A673 (cell line): ENCODE results near the gene FURIN. TPM values are rescaled to one million over a fixed set of nuclear protein-coding genes. Genes with fewer than 3 reads are reported as not detected.

Source experiments
- BruUV-seq: library from RNA; stranded (reverse); fragments of 400-500 nt; replicated peaks from 2 replicates; lab custom pipeline; 2021; lab: Mats Ljungman, UMichigan
- CTCF ChIA-PET: fragments of 300-600 bp; sonication (Branson Sonifier 250); formaldehyde crosslinking; loops from one replicate; lab custom pipeline; 2022; ENCODE audit warnings: antibody characterized with exemption; lab: Charles Lee
- POLR2A ChIA-PET: fragments of 300-600 bp; sonication (Branson Sonifier 250); formaldehyde crosslinking; loops from one replicate; lab custom pipeline; 2022; ENCODE audit warnings: antibody characterized with exemption; ENCODE audit not compliant: low non-redundant PET; lab: Charles Lee
- DNase-seq: peaks from one replicate; pipeline ENCODE4 v3.0.0-alpha.2; 2015; ENCODE audit warnings: low spot score
- H3K27ac ChIP-seq: fragments of 200-600 bp; sonication (generic); 2 replicates; pipeline ENCODE4 v1.5.1; 2016; ENCODE audit warnings: mixed run types, low read depth, mild to moderate bottlenecking, mixed read lengths, antibody characterized with exemption, low read length; ENCODE audit not compliant: poor library complexity, severe bottlenecking
- H3K27me3 ChIP-seq: fragments of 200-600 bp; sonication (generic); replicated peaks from 2 replicates; pipeline ENCODE4 v1.6.1; 2017; ENCODE audit warnings: mixed run types, low read depth, mild to moderate bottlenecking, mixed read lengths, antibody characterized with exemption, low read length; ENCODE audit not compliant: insufficient read depth, poor library complexity
- H3K36me3 ChIP-seq: fragments of 200-600 bp; sonication (generic); 2 replicates; pipeline ENCODE4 v1.6.1; 2016; ENCODE audit warnings: mixed run types, mild to moderate bottlenecking, mixed read lengths, antibody characterized with exemption, low read length; ENCODE audit not compliant: insufficient read depth, poor library complexity, severe bottlenecking
- H3K4me1 ChIP-seq: fragments of 200-600 bp; sonication (generic); 2 replicates; pipeline ENCODE4 v1.6.1; 2017; ENCODE audit warnings: mixed run types, mild to moderate bottlenecking, mixed read lengths, antibody characterized with exemption, low read length; ENCODE audit not compliant: insufficient read depth, poor library complexity, severe bottlenecking
- H3K4me3 ChIP-seq: fragments of 200-600 bp; sonication (generic); 2 replicates; pipeline ENCODE4 v1.5.1; 2016; ENCODE audit warnings: low read depth, mixed run types, mild to moderate bottlenecking, mixed read lengths, low read length; ENCODE audit not compliant: poor library complexity, severe bottlenecking
- H3K9me3 ChIP-seq: fragments of 200-600 bp; sonication (generic); 2 replicates; pipeline ENCODE4 v1.6.1; 2016; ENCODE audit warnings: mixed run types, low read depth, mild to moderate bottlenecking, mixed read lengths, antibody characterized with exemption, low read length; ENCODE audit not compliant: poor library complexity, severe bottlenecking
- CTCF ChIP-seq: fragments of 300-800, 200-600 bp; sonication (generic); conservative IDR thresholded peaks from 2 replicates; pipeline ENCODE4 v1.5.1; 2017; ENCODE audit warnings: low read depth, mild to moderate bottlenecking, antibody characterized with exemption, low read length, moderate library complexity, mixed read lengths
- EZH2 ChIP-seq: fragments of 200-600 bp; sonication (generic); IDR thresholded peaks from 2 replicates; pipeline ENCODE4 v1.6.1; 2017; ENCODE audit warnings: borderline replicate concordance, low read depth, mild to moderate bottlenecking, mixed read lengths, antibody characterized with exemption, low read length; ENCODE audit not compliant: poor library complexity, severe bottlenecking
- intact Hi-C: fragments of 100-400 bp; cut with micrococcal nuclease; formaldehyde crosslinking; loops from one replicate; pipeline ENCODE4 v1.10.0; 2022; ENCODE audit not compliant: unreplicated experiment
- total RNA-seq: library from RNA; stranded (reverse); gene quantifications from 2 replicates; pipeline ENCODE4 v1.2.3, GENCODE V29; 2021

Gene FURIN
- total RNA-seq, 1 experiment from 2014 or later: 63.4 TPM

- Histone ChIP-seq H3K27ac (no peak overlapping the region), H3K4me3 (no peak overlapping the region), H3K4me1 (no peaks in the 10 kb centered on the region), H3K36me3 (no peaks in the 10 kb centered on the region), H3K9me3 (no peaks in the 10 kb centered on the region), H3K27me3 (no peaks in the 10 kb centered on the region)
- CTCF ChIA-PET: no interaction called here
- no TSS peak for BruUV-seq
- intact Hi-C loops: no loop called here
- TF ChIP-seq CTCF: no peak
- no peak for TF ChIP-seq EZH2
- POLR2A ChIA-PET: no interaction called here
- no peak for DNase-seq
Observed at GRCh38 chr15:90851114-90851513, 17.3 kb upstream of the FURIN start.

GRCh38 chr15:90851940-90852339, 16.4 kb upstream of the FURIN start:
- no TSS peak for BruUV-seq
- H3K36me3 ChIP-seq: no peaks in the 10 kb centered on the region
- CTCF ChIA-PET: no interaction called here
- H3K4me3 ChIP-seq: no peak overlapping the region
- H3K27me3 ChIP-seq: no peaks in the 10 kb centered on the region
- POLR2A ChIA-PET: no interaction called here
- no peak overlapping the region for H3K27ac ChIP-seq
- no peak for DNase-seq
- TF ChIP-seq EZH2: no peak
- no peak for TF ChIP-seq CTCF
- no peaks in the 10 kb centered on the region for H3K4me1 ChIP-seq
- H3K9me3 ChIP-seq: no peaks in the 10 kb centered on the region
- intact Hi-C loops: no loop called here

GRCh38 chr15:90855139-90855538, 13.2 kb upstream of the FURIN start:
- Histone ChIP-seq H3K4me3 (no peak overlapping the region), H3K27ac (no peak overlapping the region), H3K27me3 (no peaks in the 10 kb centered on the region), H3K4me1 (no peaks in the 10 kb centered on the region), H3K9me3 (no peaks in the 10 kb centered on the region), H3K36me3 (no peaks in the 10 kb centered on the region)
- BruUV-seq: no TSS peak
- intact Hi-C loops: no loop called here
- ChIA-PET CTCF (no interaction called here), POLR2A (interaction anchor here (0.6 kb wide), 1 partner anchor 17 kb away, joined by 5 read pairs; no protein-coding TSS in a partner anchor)
- DNase-seq: no peak
- TF ChIP-seq CTCF (no peak), EZH2 (no peak)
